ENCODE results near the gene DHRS3.

GRCh38 chr1:12567288-12567819, 50.7 kb downstream of the DHRS3 start:
- TF ChIP-seq POLR2A (IDR thresholded peaks at IDR 0.05) (no peak), CTCF (IDR thresholded peaks at IDR 0.05) (no peak)
